Stimulated activated CD4-positive, alpha-beta T cell treated with anti-CD3 and anti-CD28 coated beads, Interleukin-1b, Interleukin-23, amount 100 ng/mL, for 1 hour (primary cell): Measurements from ENCODE around the gene KCNMB2.
"Not testable (repeated sequence)": the region's sequence is repeated elsewhere in the genome, so short reads cannot be mapped to it uniquely, and the experiment has no call there.

ENCODE experiments used
- DNase-seq, 2 donors: peaks; one replicate each; pipeline ENCODE4 v3.0.0-alpha.2; 2020; ENCODE audit warnings: low read depth in 2 of 2

The KCNMB2 gene

GRCh38 chr3:178703268-178703975, 167.2 kb downstream of the KCNMB2 start:
- no peak for DNase-seq

- DNase-seq = no peak
These were observed 169.7 kb downstream of the KCNMB2 start for GRCh38 chr3:178705925-178706324.

- DNase-seq = no peak
These were observed 170.2 kb downstream of the KCNMB2 start for GRCh38 chr3:178706411-178706810.

GRCh38 chr3:178707311-178708031, 171.2 kb downstream of the KCNMB2 start:
- no peak for DNase-seq

GRCh38 chr3:178709051-178709450, 172.8 kb downstream of the KCNMB2 start:
- DNase-seq = no peak

GRCh38 chr3:178711753-178712152, 175.5 kb downstream of the KCNMB2 start:
- no peak for DNase-seq

- no peak for DNase-seq
These were observed 176.0 kb downstream of the KCNMB2 start for GRCh38 chr3:178712247-178712646.

- no peak for DNase-seq
These were observed 178.9 kb downstream of the KCNMB2 start for GRCh38 chr3:178714925-178715832.

GRCh38 chr3:178718995-178719635, 182.9 kb downstream of the KCNMB2 start:
- DNase-seq = no peak

GRCh38 chr3:178732824-178733223, 196.6 kb downstream of the KCNMB2 start:
- no peak for DNase-seq

GRCh38 chr3:178735032-178735674, 198.9 kb downstream of the KCNMB2 start:
- no peak for DNase-seq

GRCh38 chr3:178736300-178736699, 200.1 kb downstream of the KCNMB2 start:
- DNase-seq = no peak

- no peak for DNase-seq
These were observed 203.5 kb downstream of the KCNMB2 start for GRCh38 chr3:178739720-178740119.

- DNase-seq = no peak
These were observed 204.8 kb downstream of the KCNMB2 start for GRCh38 chr3:178741020-178741419.

GRCh38 chr3:178743297-178743696, 207.1 kb downstream of the KCNMB2 start:
- DNase-seq = no peak

- DNase-seq = not testable (repeated sequence)
These were observed 209.8 kb downstream of the KCNMB2 start for GRCh38 chr3:178745861-178746655.

GRCh38 chr3:178748874-178749273, 212.6 kb downstream of the KCNMB2 start:
- no peak for DNase-seq

GRCh38 chr3:178749471-178749870, 213.2 kb downstream of the KCNMB2 start:
- DNase-seq = no peak

- no peak for DNase-seq
These were observed 214.5 kb downstream of the KCNMB2 start for GRCh38 chr3:178750639-178751300.

- DNase-seq = no peak
These were observed 216.6 kb downstream of the KCNMB2 start for GRCh38 chr3:178752843-178753242.
